22Rv1 (cell line): Measurements from ENCODE around the gene STXBP6.
A peak's percentile ranks its signal among the peaks of the same experiment; 100 is the strongest.

Source experiments
- H3K27ac ChIP-seq: fragments of 450-650 bp; 2 replicates; pipeline ENCODE4 v1.5.1; 2017
- ZFX ChIP-seq: fragments of 450-650 bp; IDR thresholded peaks from 2 replicates; pipeline ENCODE4 v1.6.1; 2017; ENCODE audit warnings: antibody characterized with exemption, borderline replicate concordance
- TF ChIP-seq, protein P1 (sequence below): fragments of 450-650 bp; IDR thresholded peaks from 2 replicates; pipeline ENCODE4 v1.5.1; 2017; ENCODE audit warnings: mild to moderate bottlenecking

Gene STXBP6

DNA sequence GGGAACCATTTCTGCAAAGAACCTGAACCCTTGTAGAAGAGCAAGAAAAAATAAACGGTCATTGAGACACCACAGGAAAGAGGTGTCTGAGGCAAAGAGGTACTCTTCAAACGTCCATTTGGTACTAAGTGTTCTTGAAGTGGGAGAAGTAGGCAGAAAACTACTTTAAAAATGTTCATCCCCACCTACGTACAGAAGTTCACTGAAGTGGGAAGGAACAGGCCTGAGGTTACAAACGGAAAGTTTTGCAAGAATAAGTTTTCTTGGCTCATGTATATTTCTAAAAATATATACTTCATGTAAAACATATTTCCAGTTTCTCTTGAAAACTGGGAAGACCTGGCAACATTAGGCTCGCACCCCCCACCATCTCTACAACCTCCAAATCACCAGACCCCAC, 61.2 kb downstream of the STXBP6 start:
- TF ChIP-seq ZFX: no peak
- TF ChIP-seq, protein P1, sequence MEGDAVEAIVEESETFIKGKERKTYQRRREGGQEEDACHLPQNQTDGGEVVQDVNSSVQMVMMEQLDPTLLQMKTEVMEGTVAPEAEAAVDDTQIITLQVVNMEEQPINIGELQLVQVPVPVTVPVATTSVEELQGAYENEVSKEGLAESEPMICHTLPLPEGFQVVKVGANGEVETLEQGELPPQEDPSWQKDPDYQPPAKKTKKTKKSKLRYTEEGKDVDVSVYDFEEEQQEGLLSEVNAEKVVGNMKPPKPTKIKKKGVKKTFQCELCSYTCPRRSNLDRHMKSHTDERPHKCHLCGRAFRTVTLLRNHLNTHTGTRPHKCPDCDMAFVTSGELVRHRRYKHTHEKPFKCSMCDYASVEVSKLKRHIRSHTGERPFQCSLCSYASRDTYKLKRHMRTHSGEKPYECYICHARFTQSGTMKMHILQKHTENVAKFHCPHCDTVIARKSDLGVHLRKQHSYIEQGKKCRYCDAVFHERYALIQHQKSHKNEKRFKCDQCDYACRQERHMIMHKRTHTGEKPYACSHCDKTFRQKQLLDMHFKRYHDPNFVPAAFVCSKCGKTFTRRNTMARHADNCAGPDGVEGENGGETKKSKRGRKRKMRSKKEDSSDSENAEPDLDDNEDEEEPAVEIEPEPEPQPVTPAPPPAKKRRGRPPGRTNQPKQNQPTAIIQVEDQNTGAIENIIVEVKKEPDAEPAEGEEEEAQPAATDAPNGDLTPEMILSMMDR: no peak
- H3K27ac ChIP-seq: no peak overlapping the region

- H3K27ac ChIP-seq: no peak overlapping the region
- TF ChIP-seq, protein P1: no peak
- no peak for TF ChIP-seq ZFX
Measured at GRCh38 chr14:24986206-24986893, 63.6 kb downstream of the STXBP6 start.

GRCh38 chr14:24984846-24985589, 64.9 kb downstream of the STXBP6 start:
- H3K27ac ChIP-seq: peak overlapping the region; percentile 75
- TF ChIP-seq, protein P1: no peak
- no peak for TF ChIP-seq ZFX

DNA sequence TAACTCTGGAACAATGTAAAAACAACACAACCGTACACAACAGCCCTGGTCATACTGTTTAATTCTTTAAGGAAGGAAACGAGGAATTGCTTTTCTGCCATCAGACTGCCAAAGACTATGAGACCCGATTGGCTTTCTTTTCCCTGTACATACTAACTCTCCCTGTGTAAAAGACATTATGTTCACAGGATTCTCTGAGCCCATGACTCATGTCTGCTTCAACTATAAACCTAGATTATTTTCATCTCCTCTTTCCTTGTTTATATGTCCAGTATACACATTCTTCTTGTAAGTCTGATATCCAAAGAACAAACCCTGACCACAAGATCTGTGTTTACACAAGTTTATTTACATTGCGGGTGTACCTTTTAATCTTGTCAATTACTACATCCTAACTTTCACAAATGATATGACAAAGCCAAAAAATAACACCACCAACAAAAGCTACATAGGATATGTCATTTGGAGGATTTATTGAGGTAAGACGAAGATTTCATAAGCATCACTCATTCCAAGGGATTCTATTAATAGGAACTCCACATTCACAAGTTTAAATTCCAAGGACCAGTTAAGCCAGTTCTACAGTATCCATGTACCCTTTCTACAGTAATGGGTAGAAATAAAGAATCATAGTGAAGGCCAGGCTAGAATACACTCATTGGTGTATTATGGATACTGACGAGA, 67.3 kb downstream of the STXBP6 start:
- peak overlapping the region; percentile 57 for H3K27ac ChIP-seq
- TF ChIP-seq, protein P1: no peak
- TF ChIP-seq ZFX: no peak

GRCh38 chr14:24979725-24980239, 70.2 kb downstream of the STXBP6 start:
- no peak overlapping the region for H3K27ac ChIP-seq
- TF ChIP-seq, protein P1: no peak
- no peak for TF ChIP-seq ZFX

DNA sequence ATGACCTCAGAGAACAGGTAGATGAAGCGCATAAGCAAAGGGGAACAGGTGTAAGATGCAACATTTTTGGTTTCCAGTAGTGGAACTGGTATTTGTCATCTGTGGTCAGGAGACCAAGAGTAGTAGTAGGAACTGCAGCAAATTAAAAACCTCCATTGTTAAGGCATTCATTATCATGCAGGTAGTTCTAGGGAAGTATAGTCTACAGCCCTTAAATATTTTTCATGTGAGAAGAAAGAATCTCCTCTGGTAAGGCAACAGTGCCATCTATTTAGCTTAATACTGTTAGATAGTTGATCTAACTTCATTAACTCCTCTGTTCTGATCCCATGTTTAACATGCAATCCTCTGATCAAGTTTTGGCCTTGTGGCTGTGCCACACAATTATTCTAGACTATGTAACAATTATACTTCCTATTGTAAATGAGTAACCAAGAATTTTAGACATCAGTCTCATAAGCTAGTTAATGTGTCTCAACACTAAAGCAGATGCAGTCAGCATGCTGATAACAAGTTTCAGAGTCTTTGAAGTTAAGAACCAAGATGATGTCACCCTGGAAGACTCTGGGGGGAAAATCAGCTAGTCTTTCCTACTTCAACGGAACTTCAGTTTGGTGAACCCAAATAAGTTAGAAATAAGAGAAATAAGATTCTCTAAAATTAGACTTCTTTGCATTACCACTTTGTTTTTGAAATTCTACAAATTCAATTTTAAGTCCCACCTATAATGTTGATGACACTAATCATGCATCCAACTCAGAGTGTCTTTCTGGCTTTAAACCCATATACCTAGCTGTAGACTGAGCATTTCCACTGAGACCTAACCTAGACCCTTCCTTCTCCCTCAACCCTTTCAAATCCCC, 70.9 kb downstream of the STXBP6 start:
- no peak for TF ChIP-seq ZFX
- H3K27ac ChIP-seq: no peak overlapping the region

DNA sequence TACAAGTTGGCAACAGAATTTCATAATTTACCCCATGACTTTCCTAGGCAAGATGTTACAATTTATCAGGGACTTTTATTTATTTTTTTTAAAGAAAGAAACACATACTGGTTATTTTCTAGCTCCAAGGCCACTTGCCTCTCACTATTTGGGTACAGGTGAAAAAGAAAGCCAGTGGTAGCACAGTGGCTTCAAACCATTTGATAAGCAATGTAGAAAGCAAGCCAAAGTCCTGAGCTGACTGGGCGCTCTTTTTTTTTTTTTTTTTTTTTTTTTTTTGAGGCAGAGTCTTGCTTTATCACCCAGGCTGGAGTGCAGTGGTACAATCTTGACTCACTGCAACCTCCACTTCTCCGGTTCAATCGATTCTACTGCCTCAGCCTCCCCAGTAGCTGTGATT, 73.3 kb downstream of the STXBP6 start:
- H3K27ac ChIP-seq: no peak overlapping the region

More for the DNA sequence above, 73.3 kb downstream of the STXBP6 start:
- no peak for TF ChIP-seq ZFX
